Peyer's patch (tissue), 4 donors: ENCODE results near the gene PGM5. TPM values are rescaled to one million over a fixed set of nuclear protein-coding genes. Genes with fewer than 3 reads are reported as not detected.

ENCODE experiments used
- DNase-seq, 3 donors: peaks; one replicate each; pipeline ENCODE4 v3.0.0-alpha.2; 2017 to 2019
- H3K27ac ChIP-seq, 4 donors: fragments of 200-600 bp; sonication (generic); one replicate each; pipeline ENCODE4 v1.5.1; 2016 to 2019
- H3K27me3 ChIP-seq, 2 donors: fragments of 200-600 bp; sonication (generic); one replicate each; pipeline ENCODE4 v1.5.1; 2019
- H3K36me3 ChIP-seq, 3 donors: fragments of 200-600 bp; sonication (generic); one replicate each; pipeline ENCODE4 v1.5.1; 2016 to 2019
- H3K4me1 ChIP-seq, 4 donors: fragments of 200-600 bp; sonication (generic); one replicate each; pipeline ENCODE4 v1.5.1; 2016 to 2019
- H3K4me3 ChIP-seq, 4 donors: fragments of 200-600 bp; sonication (generic); 1 replicate in 3 of 4; 2 replicates in 1 of 4; pipeline ENCODE4 v1.5.1; 2016 to 2019; ENCODE audit warnings: mild to moderate bottlenecking in 1 of 4
- H3K9me3 ChIP-seq, 4 donors: fragments of 200-600 bp; sonication (generic); one replicate each; pipeline ENCODE4 v1.5.1; 2016 to 2019; ENCODE audit warnings: mild to moderate bottlenecking in 1 of 4
- CTCF ChIP-seq, 6 experiments: fragments of 450-650 bp in 4 of 6; fragments of 200-600 bp in 2 of 6; sonication (generic) in 1 of 6; IDR thresholded peaks; one replicate each; pipeline ENCODE4 v1.5.1; 2017 to 2019; ENCODE audit warnings: antibody characterized with exemption in 6 of 6, mild to moderate bottlenecking in 3 of 6, moderate library complexity in 1 of 6
- POLR2A ChIP-seq, 2 donors: fragments of 450-650 bp; IDR thresholded peaks; one replicate each; pipeline ENCODE4 v1.5.1; 2017; ENCODE audit warnings: antibody characterized with exemption in 2 of 2, mild to moderate bottlenecking in 2 of 2, moderate library complexity in 2 of 2
- total RNA-seq, 4 donors: library from RNA; depleted of rRNA; stranded (reverse); fragments of >200 nt; gene quantifications; one replicate each; pipeline ENCODE4 v1.1.0, GENCODE V29; 2016

Gene PGM5
- total RNA-seq, 4 donors from 2014 or later, result 7.5 to 30.5 (median 23.6) TPM

DNA sequence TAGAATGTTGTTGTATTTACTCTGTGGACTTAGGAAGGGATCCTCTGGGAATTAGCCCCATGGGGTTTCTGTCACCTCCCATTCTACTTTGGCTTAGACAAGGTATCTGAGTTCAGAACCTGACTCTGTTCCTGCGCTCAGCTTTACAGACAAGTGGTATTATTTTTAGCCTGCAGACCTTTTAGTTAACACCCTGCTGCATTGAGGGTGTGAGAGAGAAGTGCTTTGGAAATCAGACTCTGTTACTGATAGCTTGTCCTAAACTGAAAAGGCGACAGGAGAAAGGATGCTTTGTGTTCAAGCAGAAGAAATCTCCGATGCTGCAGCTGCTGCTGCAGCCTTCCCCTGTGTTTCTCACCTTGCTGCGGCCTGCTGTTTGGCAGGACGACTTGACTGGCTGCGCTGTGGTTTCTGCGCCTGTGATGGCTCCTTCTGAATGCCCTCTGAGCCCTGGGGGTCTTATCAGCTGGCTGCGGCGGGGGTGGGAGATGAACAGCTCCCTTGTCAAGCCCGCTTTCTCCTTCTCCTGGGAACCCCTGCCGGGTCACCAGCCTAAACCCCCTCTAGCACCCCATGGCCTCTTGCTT is 61.9 kb downstream of the PGM5 start:
- no peak overlapping the region for H3K27ac ChIP-seq
- no peak for DNase-seq
- H3K4me3 ChIP-seq, result no peak overlapping the region
- H3K27me3 ChIP-seq, result no peaks in the 10 kb centered on the region
- H3K9me3 ChIP-seq, result no peaks in the 10 kb centered on the region
- no peaks in the 10 kb centered on the region for H3K36me3 ChIP-seq
- H3K4me1 ChIP-seq, result no peaks in the 10 kb centered on the region
- TF ChIP-seq POLR2A (IDR thresholded peaks at IDR 0.05) (no peak), CTCF (IDR thresholded peaks at IDR 0.05) (no peak)

- no peak for DNase-seq
- Histone ChIP-seq H3K4me1 (no peaks in the 10 kb centered on the region), H3K36me3 (no peaks in the 10 kb centered on the region), H3K27ac (no peak overlapping the region), H3K4me3 (no peak overlapping the region), H3K9me3 (no peaks in the 10 kb centered on the region), H3K27me3 (no peaks in the 10 kb centered on the region)
- TF ChIP-seq POLR2A (IDR thresholded peaks at IDR 0.05), result no peak
- TF ChIP-seq CTCF (IDR thresholded peaks at IDR 0.05), result no peak
Measured at GRCh38 chr9:68419901-68420300, 63.5 kb downstream of the PGM5 start.

- no peak overlapping the region for H3K4me3 ChIP-seq
- no peaks in the 10 kb centered on the region for H3K9me3 ChIP-seq
- no peaks in the 10 kb centered on the region for H3K27me3 ChIP-seq
- peak overlapping the region in 1 of 4 donors; percentile 41 for H3K27ac ChIP-seq
- TF ChIP-seq POLR2A (IDR thresholded peaks at IDR 0.05) (no peak), CTCF (IDR thresholded peaks at IDR 0.05) (no peak)
- H3K36me3 ChIP-seq, result no peaks in the 10 kb centered on the region
- DNase-seq, result no peak
- H3K4me1 ChIP-seq, result no peaks in the 10 kb centered on the region
Measured at GRCh38 chr9:68426755-68427154, 70.3 kb downstream of the PGM5 start.

DNA sequence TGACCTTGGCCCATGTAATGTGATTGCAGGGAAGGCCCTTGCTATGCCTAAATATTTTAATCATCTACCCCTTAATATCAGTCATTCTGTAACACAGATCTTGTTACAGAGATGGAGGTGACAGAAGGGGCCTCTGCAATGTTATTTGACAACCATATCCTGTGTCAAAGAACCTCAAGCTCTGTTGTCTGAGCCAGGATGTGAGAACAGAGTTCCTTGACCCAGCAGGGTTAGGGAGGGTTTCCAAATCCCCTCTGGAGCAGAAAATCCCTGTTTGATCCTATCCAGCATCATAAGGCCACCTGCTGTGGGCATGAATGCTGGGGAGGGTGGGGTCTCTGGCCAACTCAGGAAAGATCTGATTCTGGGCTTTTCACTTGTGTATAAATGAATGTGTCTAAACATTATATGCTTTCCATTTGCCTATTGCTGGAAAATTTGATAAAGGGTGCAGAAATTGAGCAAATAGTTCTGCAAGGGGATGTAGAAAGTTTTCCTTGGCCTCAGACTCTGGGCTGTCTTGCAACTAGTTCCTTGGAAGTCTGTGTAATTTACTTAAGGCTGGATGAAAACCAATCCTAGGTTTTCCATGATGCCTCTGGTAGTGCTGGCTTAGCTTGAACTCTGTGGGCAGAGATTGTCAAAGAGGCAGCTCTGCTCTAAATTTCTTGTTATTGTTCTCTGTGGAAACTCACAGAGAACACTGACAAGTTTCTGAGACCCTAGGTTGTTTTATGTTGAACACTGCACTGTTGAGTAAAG is 71.0 kb downstream of the PGM5 start:
- Histone ChIP-seq H3K9me3 (no peaks in the 10 kb centered on the region), H3K4me3 (no peak overlapping the region), H3K36me3 (no peaks in the 10 kb centered on the region), H3K4me1 (no peaks in the 10 kb centered on the region), H3K27me3 (no peaks in the 10 kb centered on the region), H3K27ac (peak overlapping the region in 1 of 4 donors; percentile 41)
- TF ChIP-seq POLR2A (IDR thresholded peaks at IDR 0.05) (no peak), CTCF (IDR thresholded peaks at IDR 0.05) (no peak)
- DNase-seq, result no peak

GRCh38 chr9:68428481-68428880 is 72.1 kb downstream of the PGM5 start:
- Histone ChIP-seq H3K4me3 (no peak overlapping the region), H3K27me3 (no peaks in the 10 kb centered on the region), H3K9me3 (no peaks in the 10 kb centered on the region), H3K36me3 (no peaks in the 10 kb centered on the region), H3K27ac (peak overlapping the region in 1 of 4 donors; percentile 41), H3K4me1 (no peaks in the 10 kb centered on the region)
- DNase-seq, result no peak
- TF ChIP-seq CTCF (IDR thresholded peaks at IDR 0.05), result no peak
- no peak for TF ChIP-seq POLR2A (IDR thresholded peaks at IDR 0.05)
